Mesenchymal stem cell (in vitro differentiated cells and primary cell): ENCODE measurements around the gene CYREN.

ENCODE experiments used
- DNase-seq: peaks from one replicate; pipeline ENCODE4 v3.0.0-alpha.2; 2013
- H2AFZ ChIP-seq: one replicate; pipeline ENCODE4 v1.6.1; 2013; ENCODE audit warnings: low read depth, mild to moderate bottlenecking, control low read depth, inconsistent platforms, low read length, moderate library complexity
- H2AK5ac ChIP-seq: 2 replicates; pipeline ENCODE4 v1.6.1; 2013; ENCODE audit warnings: low read length, moderate library complexity, mild to moderate bottlenecking, inconsistent platforms; ENCODE audit not compliant: severe bottlenecking
- H2BK120ac ChIP-seq: one replicate; pipeline ENCODE4 v1.6.1; 2013; ENCODE audit warnings: low read depth, mild to moderate bottlenecking, inconsistent platforms, low read length, moderate library complexity
- H2BK12ac ChIP-seq, 2 experiments: one replicate each; pipeline ENCODE4 v1.6.1; 2013; ENCODE audit warnings: inconsistent platforms in 2 of 2, low read length in 2 of 2, mild to moderate bottlenecking in 2 of 2, moderate library complexity in 2 of 2, control low read depth in 1 of 2
- H2BK15ac ChIP-seq: one replicate; pipeline ENCODE4 v1.6.1; 2013; ENCODE audit warnings: mild to moderate bottlenecking, low read depth, inconsistent platforms; ENCODE audit not compliant: poor library complexity, severe bottlenecking
- H2BK5ac ChIP-seq: 2 replicates; pipeline ENCODE4 v1.6.1; 2013; ENCODE audit warnings: low read depth, mild to moderate bottlenecking, low read length, control low read depth, inconsistent platforms; ENCODE audit not compliant: poor library complexity, severe bottlenecking
- H3K14ac ChIP-seq, 2 experiments: one replicate each; pipeline ENCODE4 v1.6.1; 2013; ENCODE audit warnings: inconsistent platforms in 2 of 2, low read length in 2 of 2, control low read depth in 1 of 2, mild to moderate bottlenecking in 1 of 2, moderate library complexity in 1 of 2
- H3K18ac ChIP-seq, 2 experiments: one replicate each; pipeline ENCODE4 v1.6.1; 2013; ENCODE audit warnings: inconsistent platforms in 2 of 2, low read length in 2 of 2, control low read depth in 1 of 2, low read depth in 1 of 2, mild to moderate bottlenecking in 1 of 2
- H3K23ac ChIP-seq, 2 experiments: one replicate each; pipeline ENCODE4 v1.6.1; 2013; ENCODE audit warnings: inconsistent platforms in 2 of 2, low read length in 2 of 2, mild to moderate bottlenecking in 2 of 2, moderate library complexity in 2 of 2, control low read depth in 1 of 2
- H3K27ac ChIP-seq: 2 replicates; pipeline ENCODE4 v1.5.1; 2013; ENCODE audit warnings: mild to moderate bottlenecking, moderate library complexity, low read length, control low read depth, inconsistent platforms; ENCODE audit not compliant: poor library complexity, severe bottlenecking
- H3K27me3 ChIP-seq, 2 experiments: 2 replicates each; pipeline versions ENCODE4 v1.6.1 to v1.7.0; 2013; ENCODE audit warnings: low read length in 2 of 2, mild to moderate bottlenecking in 2 of 2, moderate library complexity in 2 of 2, control low read depth in 1 of 2, inconsistent platforms in 1 of 2; ENCODE audit not compliant: control insufficient read depth in 1 of 2, insufficient read depth in 1 of 2
- H3K36me3 ChIP-seq, 2 experiments: 2 replicates each; pipeline versions ENCODE4 v1.6.1 to v1.7.0; 2013; ENCODE audit warnings: low read length in 2 of 2, control low read depth in 1 of 2, inconsistent platforms in 1 of 2, low read depth in 1 of 2, mild to moderate bottlenecking in 1 of 2; ENCODE audit not compliant: insufficient read depth in 2 of 2, control insufficient read depth in 1 of 2
- H3K4ac ChIP-seq, 2 experiments: one replicate each; pipeline ENCODE4 v1.6.1; 2013; ENCODE audit warnings: inconsistent platforms in 2 of 2, low read length in 2 of 2, mild to moderate bottlenecking in 2 of 2, moderate library complexity in 2 of 2, control low read depth in 1 of 2, low read depth in 1 of 2
- H3K4me1 ChIP-seq: 2 replicates; pipeline ENCODE4 v1.6.1; 2013; ENCODE audit warnings: low read depth, low read length, control low read depth; ENCODE audit not compliant: control insufficient read depth, insufficient read depth
- H3K4me2 ChIP-seq: 2 replicates; pipeline ENCODE4 v1.6.1; 2013; ENCODE audit warnings: low read length, mild to moderate bottlenecking, inconsistent platforms; ENCODE audit not compliant: poor library complexity, severe bottlenecking
- H3K4me3 ChIP-seq, 2 experiments: 2 replicates each; pipeline versions ENCODE4 v1.5.1 to v1.7.0; 2013; ENCODE audit warnings: low read length in 2 of 2, mild to moderate bottlenecking in 2 of 2, control low read depth in 1 of 2, low read depth in 1 of 2; ENCODE audit not compliant: insufficient read depth in 1 of 2
- H3K79me1 ChIP-seq: replicated peaks from 2 replicates; pipeline ENCODE4 v1.6.1; 2013; ENCODE audit warnings: mild to moderate bottlenecking, control low read depth, low read length, inconsistent platforms; ENCODE audit not compliant: poor library complexity, severe bottlenecking
- H3K9ac ChIP-seq: 2 replicates; pipeline ENCODE4 v1.7.0; 2013; ENCODE audit warnings: mild to moderate bottlenecking, low read length, moderate library complexity
- H3K9me3 ChIP-seq: 2 replicates; pipeline ENCODE4 v1.7.0; 2013; ENCODE audit warnings: mild to moderate bottlenecking, low read length; ENCODE audit not compliant: control insufficient read depth
- H4K8ac ChIP-seq: one replicate; pipeline ENCODE4 v1.6.1; 2013; ENCODE audit warnings: inconsistent platforms, mild to moderate bottlenecking, low read length, moderate library complexity
- H4K91ac ChIP-seq: one replicate; pipeline ENCODE4 v1.6.1; 2013; ENCODE audit warnings: mild to moderate bottlenecking, low read length, inconsistent platforms
- WGBS: methylation state at CpG from one replicate; pipeline ENCODE4 v1.1.7; 2013; ENCODE audit warnings: mixed read lengths; 5-methylcytosine and 5-hydroxymethylcytosine counted together

Gene CYREN

GRCh38 chr7:135189221-135189662 is 18.7 kb upstream of the CYREN start:
- no peak overlapping the region for H4K8ac ChIP-seq
- 96% methylated on average over 6 of the region's 6 CpGs for WGBS
- DNase-seq: no peak

GRCh38 chr7:135188298-135188984 is 17.9 kb upstream of the CYREN start:
- no peak overlapping the region for H3K9ac ChIP-seq
- H3K23ac ChIP-seq: no peak overlapping the region
- no peak overlapping the region for H3K18ac ChIP-seq
- no peak overlapping the region for H2BK12ac ChIP-seq
- H2BK120ac ChIP-seq: no peak overlapping the region
- H3K4me3 ChIP-seq: no peak overlapping the region
- H2AFZ ChIP-seq: no peak overlapping the region
- H3K14ac ChIP-seq: no peak overlapping the region
- H3K4me1 ChIP-seq: peaks cover 5% of the 10 kb centered on the region
- peaks cover 48% of the 10 kb centered on the region for H3K79me1 ChIP-seq
- H2BK15ac ChIP-seq: no peak overlapping the region
- 95% methylated on average over 12 of the region's 12 CpGs for WGBS
- no peak overlapping the region for H4K8ac ChIP-seq
- H3K36me3 ChIP-seq: peaks cover 68 to 77% of the 10 kb centered on the region in 2 experiments
- H2BK5ac ChIP-seq: no peak overlapping the region
- no peak overlapping the region for H2AK5ac ChIP-seq
- peaks cover 12% of the 10 kb centered on the region for H3K9me3 ChIP-seq
- H4K91ac ChIP-seq: no peak overlapping the region
- H3K4me2 ChIP-seq: no peak overlapping the region
- H3K27ac ChIP-seq: no peak overlapping the region
- H3K4ac ChIP-seq: no peak overlapping the region
- H3K27me3 ChIP-seq: no peaks in the 10 kb centered on the region
- no peak for DNase-seq

More at GRCh38 chr7:135189221-135189662, 18.7 kb upstream of the CYREN start:
- Histone ChIP-seq H3K27ac (no peak overlapping the region), H3K36me3 (peaks cover 63 to 75% of the 10 kb centered on the region in 2 experiments), H2AFZ (no peak overlapping the region), H3K18ac (no peak overlapping the region), H3K9ac (no peak overlapping the region), H3K9me3 (peaks cover 4% of the 10 kb centered on the region), H3K79me1 (peaks cover 43% of the 10 kb centered on the region), H3K23ac (no peak overlapping the region), H4K91ac (no peak overlapping the region), H3K14ac (no peak overlapping the region), H3K4me3 (no peak overlapping the region), H3K27me3 (no peaks in the 10 kb centered on the region), H3K4me1 (peaks cover 9% of the 10 kb centered on the region), H2AK5ac (no peak overlapping the region), H2BK5ac (no peak overlapping the region), H2BK15ac (no peak overlapping the region), H2BK120ac (no peak overlapping the region), H3K4me2 (no peak overlapping the region), H3K4ac (no peak overlapping the region), H2BK12ac (no peak overlapping the region)

GRCh38 chr7:135186841-135187253 is 16.3 kb upstream of the CYREN start:
- Histone ChIP-seq H3K9ac (no peak overlapping the region), H4K8ac (no peak overlapping the region), H4K91ac (no peak overlapping the region), H3K27ac (no peak overlapping the region), H3K4me2 (no peak overlapping the region), H3K79me1 (peaks cover 57% of the 10 kb centered on the region), H3K18ac (no peak overlapping the region), H3K4me3 (no peak overlapping the region), H3K27me3 (no peaks in the 10 kb centered on the region), H2BK120ac (no peak overlapping the region), H2AK5ac (no peak overlapping the region), H3K23ac (no peak overlapping the region), H2AFZ (no peak overlapping the region), H2BK12ac (no peak overlapping the region), H3K4me1 (no peaks in the 10 kb centered on the region), H3K36me3 (peaks cover 72 to 79% of the 10 kb centered on the region in 2 experiments), H2BK15ac (no peak overlapping the region), H2BK5ac (no peak overlapping the region), H3K9me3 (peaks cover 28% of the 10 kb centered on the region), H3K4ac (no peak overlapping the region), H3K14ac (no peak overlapping the region)
- 87% methylated on average over 12 of the region's 12 CpGs for WGBS
- no peak for DNase-seq

- H2AK5ac ChIP-seq: no peak overlapping the region
- no peak overlapping the region for H3K18ac ChIP-seq
- no peak overlapping the region for H3K27ac ChIP-seq
- H3K27me3 ChIP-seq: no peaks in the 10 kb centered on the region
- peaks cover 57% of the 10 kb centered on the region for H3K79me1 ChIP-seq
- WGBS: 100% methylated on average over 3 of the region's 3 CpGs
- no peak overlapping the region for H2BK120ac ChIP-seq
- no peak overlapping the region for H3K4me3 ChIP-seq
- H3K9ac ChIP-seq: no peak overlapping the region
- H4K91ac ChIP-seq: no peak overlapping the region
- H3K4ac ChIP-seq: no peak overlapping the region
- peaks cover 74 to 81% of the 10 kb centered on the region in 2 experiments for H3K36me3 ChIP-seq
- no peak overlapping the region for H3K4me2 ChIP-seq
- DNase-seq: no peak
- H2BK5ac ChIP-seq: no peak overlapping the region
- H2BK15ac ChIP-seq: no peak overlapping the region
- H3K9me3 ChIP-seq: peaks cover 35% of the 10 kb centered on the region
- no peak overlapping the region for H3K14ac ChIP-seq
- H2BK12ac ChIP-seq: no peak overlapping the region
- H3K23ac ChIP-seq: no peak overlapping the region
- H3K4me1 ChIP-seq: no peaks in the 10 kb centered on the region
- no peak overlapping the region for H2AFZ ChIP-seq
- no peak overlapping the region for H4K8ac ChIP-seq
Measured at GRCh38 chr7:135186261-135186540, 15.7 kb upstream of the CYREN start.
